KG1 (cell line): ENCODE results near the gene PELO.
"Not testable (repeated sequence)": the region's sequence is repeated elsewhere in the genome, so short reads cannot be mapped to it uniquely, and the experiment has no call there.

ENCODE experiments used
- DNase-seq: peaks from one replicate; lab custom pipeline; 2025; lab: John Stamatoyannopoulos, UW

Gene PELO, protein sequence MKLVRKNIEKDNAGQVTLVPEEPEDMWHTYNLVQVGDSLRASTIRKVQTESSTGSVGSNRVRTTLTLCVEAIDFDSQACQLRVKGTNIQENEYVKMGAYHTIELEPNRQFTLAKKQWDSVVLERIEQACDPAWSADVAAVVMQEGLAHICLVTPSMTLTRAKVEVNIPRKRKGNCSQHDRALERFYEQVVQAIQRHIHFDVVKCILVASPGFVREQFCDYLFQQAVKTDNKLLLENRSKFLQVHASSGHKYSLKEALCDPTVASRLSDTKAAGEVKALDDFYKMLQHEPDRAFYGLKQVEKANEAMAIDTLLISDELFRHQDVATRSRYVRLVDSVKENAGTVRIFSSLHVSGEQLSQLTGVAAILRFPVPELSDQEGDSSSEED

DNA sequence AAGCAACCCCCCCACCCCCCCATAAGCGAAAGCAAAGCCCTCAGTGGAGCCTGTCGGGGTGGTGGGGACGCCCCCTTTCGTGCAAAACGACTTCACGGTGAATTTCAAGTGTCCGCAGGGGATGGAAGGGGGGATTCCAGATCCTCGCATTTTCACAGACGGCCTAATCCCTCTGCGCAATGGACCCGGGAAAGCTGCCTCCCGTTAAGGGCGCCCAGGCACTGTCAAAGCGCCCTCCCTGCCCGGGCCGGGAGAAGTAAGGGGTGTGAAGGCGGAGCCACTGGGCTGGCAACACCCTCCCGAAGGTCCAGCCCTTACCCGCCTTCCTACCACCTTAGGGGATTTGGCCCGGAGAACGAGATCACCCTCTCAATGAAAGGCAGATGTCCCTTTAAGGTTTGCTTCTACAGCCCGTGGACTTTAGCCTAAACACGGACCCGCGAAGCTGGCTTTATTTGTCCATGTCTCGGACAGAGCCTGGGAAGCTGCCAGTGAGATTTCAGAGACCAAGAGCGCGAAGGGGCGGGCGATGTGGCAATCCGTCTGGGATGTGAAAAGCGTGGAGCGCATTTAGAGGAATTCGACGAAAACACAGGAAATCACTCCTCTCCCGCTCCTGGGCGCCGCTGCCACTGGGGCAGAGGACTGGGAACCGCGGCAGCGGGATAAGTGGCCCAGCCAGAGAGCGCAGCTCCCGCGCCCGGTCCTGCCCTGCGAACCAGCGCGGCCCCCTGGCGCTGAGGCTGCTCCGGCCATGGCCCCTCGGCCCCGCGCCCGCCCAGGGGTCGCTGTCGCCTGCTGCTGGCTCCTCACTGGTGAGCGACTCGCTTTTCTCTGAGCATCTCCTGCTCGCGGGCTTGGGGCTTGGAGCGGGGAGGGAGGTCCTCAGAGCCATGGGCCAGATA, at the start of gene PELO, which contains the start of gene ITGA1:
PELO (plus strand) TSS at position 317 of the 905 bp plus-strand sequence. CDS start 12,479 bp downstream, outside the sequence.
ITGA1 (plus strand) TSS at position 317 of the 905 bp plus-strand sequence; CDS start at position 755, 438 bp downstream.
- no peak for DNase-seq

- no peak for DNase-seq
Measured at GRCh38 chr5:52738095-52738506, 49.6 kb upstream of the PELO start.

DNA sequence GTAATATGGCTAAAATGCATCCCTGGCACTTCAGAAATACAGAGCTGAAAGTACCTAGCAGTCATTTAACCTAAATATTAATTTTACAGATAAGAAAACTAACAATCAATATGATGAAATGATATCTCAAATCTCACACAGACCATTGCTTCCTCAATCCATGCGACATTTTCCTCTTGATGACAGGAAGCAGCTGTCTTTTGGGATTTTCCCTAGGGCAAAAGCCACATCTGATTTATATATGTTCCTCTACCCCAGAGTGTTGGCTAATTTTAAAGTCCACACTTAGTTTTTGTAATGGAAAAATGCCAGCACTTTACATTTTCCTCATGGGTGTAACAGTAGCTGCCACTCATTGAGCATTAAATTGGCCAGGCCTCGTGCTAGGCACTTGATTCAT, 47.7 kb upstream of the PELO start:
- DNase-seq, result no peak

- no peak for DNase-seq
Measured at GRCh38 chr5:52743012-52743411, 44.7 kb upstream of the PELO start.

GRCh38 chr5:52743529-52743928, 44.2 kb upstream of the PELO start:
- DNase-seq, result no peak

DNA sequence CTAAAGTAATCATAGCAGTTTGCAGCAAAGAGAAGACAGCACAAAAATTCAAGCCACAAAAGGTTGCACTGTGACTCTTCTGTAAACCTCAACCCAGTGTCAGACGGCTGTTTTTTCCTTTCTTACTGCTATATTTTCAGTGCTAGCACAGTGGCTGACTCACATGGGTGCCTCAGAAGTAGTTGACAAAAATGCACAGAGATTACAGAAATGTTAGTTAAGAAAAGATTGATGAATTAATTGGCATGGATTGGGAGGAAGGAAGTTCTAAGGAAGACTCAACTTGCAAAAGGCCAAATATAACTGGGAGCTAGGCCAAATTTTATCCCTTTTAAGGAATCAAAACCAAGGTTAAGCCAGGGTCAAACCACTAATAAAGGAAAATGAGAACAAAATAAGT, 43.7 kb upstream of the PELO start:
- no peak for DNase-seq

- not testable (repeated sequence) for DNase-seq
Measured at GRCh38 chr5:52744867-52745458, 42.8 kb upstream of the PELO start.

- DNase-seq, result no peak
Measured at GRCh38 chr5:52746539-52746938, 41.2 kb upstream of the PELO start.

GRCh38 chr5:52748590-52748989, 39.1 kb upstream of the PELO start:
- DNase-seq, result no peak

DNA sequence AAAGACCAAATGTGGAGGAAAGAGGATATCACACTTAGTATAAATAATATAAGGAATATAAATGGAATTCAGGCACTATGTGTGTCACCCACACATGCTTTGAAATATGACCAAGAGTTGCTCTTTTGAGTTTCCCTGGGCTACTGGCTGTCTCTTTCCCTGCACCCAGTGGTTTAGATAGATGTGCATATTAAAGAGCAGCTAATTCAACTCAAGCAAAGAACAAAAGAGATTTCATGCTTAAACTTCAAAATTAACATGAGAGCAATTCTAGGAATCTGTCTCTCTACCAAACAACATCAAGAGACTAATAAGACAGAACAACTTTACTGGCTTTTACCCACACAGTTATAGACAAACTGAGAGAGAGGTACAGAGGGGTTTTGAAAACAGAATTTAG, 38.0 kb upstream of the PELO start:
- no peak for DNase-seq

GRCh38 chr5:52751137-52751536, 36.6 kb upstream of the PELO start:
- DNase-seq, result no peak

DNA sequence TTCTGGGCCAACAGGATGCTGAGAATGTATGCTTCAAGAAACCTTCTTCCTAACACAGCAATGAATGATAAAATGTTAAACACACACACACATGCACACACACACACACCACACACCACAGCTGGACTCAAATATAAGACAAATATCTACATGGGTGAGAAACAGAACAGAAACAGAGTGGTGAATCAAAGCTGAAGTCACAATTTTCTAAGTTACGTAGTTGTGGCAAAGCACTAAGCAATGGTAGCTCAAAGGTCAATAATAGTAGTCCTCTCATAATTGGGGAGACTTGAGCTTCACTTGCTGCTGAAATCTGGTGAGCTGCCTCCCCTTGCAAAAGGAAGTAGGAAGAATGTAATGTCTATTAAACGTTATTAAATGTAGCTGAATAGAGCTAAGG, 33.7 kb upstream of the PELO start:
- DNase-seq, result no peak

GRCh38 chr5:52757527-52757926, 30.2 kb upstream of the PELO start:
- DNase-seq, result no peak

- no peak for DNase-seq
Measured at GRCh38 chr5:52758014-52758413, 29.7 kb upstream of the PELO start.

- DNase-seq, result no peak
Measured at GRCh38 chr5:52759331-52759730, 28.4 kb upstream of the PELO start.

DNA sequence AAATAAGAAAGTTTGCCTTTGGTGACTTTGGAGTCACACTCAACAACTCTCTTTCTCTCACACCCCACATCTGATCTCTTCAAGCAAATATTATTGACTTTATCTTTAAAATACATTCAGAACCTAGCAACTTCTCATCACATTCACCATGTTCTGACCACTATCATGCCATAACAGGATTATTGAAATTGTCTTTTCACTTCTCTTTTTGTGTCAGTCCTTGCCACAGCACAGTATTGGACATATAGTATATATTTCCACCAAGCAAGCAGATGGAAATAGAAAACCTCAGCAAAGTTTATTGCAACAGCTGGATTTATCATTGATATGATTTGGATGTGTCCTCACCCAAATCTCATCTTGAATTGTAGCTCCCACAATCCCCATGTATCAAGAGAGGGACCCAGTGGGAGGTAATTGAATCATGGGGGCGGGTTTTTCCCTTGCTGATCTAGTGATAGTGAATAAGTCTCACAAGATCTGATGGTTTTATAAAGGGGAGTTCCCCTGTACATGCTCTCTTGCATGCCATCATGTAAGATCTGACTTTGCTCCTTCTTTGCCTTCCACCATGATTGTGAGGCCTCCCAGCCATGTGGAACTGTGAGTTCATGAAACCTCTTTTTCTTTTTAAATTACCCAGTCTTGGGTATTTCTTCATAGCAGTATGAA, 26.9 kb upstream of the PELO start:
- no peak for DNase-seq

DNA sequence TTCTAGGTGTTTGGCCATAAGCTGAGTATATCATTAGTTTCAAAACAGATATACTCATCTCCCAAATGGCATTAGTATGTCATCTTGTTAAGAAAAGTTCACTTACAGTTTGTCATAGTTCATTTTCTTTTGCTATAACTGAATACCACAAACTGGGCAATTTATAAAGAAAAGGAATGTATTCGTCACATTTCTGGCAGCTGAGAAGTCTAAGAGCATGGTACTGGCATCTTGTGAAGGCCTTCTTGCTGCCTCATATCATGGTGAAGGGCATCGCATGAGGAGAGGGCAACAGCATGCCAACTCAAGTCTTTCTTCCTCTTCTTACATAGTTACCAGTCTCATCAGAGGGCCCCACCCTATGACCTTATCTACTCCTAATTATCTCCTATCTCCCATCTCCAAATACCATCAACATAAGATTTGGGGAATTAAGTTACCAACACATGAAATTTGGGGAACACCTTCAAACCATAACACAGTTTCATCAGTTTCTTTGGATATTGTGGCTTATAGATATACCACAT, 20.4 kb upstream of the PELO start:
- no peak for DNase-seq

DNA sequence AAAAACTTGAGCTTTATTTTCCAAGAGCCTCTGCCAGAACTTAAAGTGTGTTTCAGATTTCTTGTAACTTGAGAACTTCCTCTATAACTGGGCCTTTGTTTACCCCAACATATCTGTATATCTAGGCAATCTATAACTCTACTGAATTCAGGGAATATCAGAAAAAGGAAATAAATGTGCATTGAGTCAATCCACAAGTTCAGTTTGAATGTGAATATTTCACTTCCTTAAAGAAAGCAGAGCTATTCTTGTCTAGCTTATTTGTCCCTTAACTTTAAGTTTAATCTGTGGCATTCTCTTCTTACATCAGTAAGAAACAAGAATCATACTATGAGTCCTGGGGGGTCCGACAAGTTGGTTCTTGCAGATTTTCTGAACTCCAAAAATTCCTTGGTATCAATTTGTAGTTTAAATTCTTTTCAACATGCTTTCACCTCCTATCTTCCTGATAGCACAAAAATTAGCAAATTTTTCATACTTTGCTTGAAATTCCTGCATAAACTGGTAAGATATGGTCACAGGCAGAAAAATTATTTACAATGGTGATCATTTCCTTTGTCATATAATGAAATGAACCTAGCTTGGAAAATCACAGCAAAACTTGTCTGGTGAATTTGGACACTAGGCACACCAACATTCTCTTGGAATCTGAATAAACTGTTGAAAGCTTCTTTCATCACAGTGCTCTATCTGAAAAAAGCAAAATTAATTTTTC, 19.8 kb upstream of the PELO start:
- DNase-seq, result no peak

- DNase-seq, result no peak
Measured at GRCh38 chr5:52769061-52769460, 18.7 kb upstream of the PELO start.

- no peak for DNase-seq
Measured at GRCh38 chr5:52770287-52770939, 17.3 kb upstream of the PELO start.
